Stomach (tissue), 9 donors: ENCODE results near the gene MAP3K3. TPM values are rescaled to one million over a fixed set of nuclear protein-coding genes. Genes with fewer than 3 reads are reported as not detected.

Experiments used
- DNase-seq, 2 donors: peaks; one replicate each; pipeline versions ENCODE4 v3.0.0 to v3.0.0-alpha.2; 2013 to 2019
- H3K27ac ChIP-seq, 5 donors: fragments of 200-600 bp in 4 of 5; sonication (generic) in 4 of 5; one replicate each; pipeline ENCODE4 v1.5.1; 2013 to 2019; ENCODE audit warnings: mild to moderate bottlenecking in 1 of 5, moderate library complexity in 1 of 5
- H3K27me3 ChIP-seq, 3 donors: fragments of 200-600 bp; sonication (generic); one replicate each; pipeline ENCODE4 v1.5.1; 2017 to 2019; ENCODE audit warnings: mixed run types in 1 of 3
- H3K36me3 ChIP-seq, 4 donors: fragments of 200-600 bp; sonication (generic); 1 replicate in 3 of 4; 2 replicates in 1 of 4; pipeline ENCODE4 v1.5.1; 2016 to 2019
- H3K4me1 ChIP-seq, 4 donors: fragments of 200-600 bp; sonication (generic); one replicate each; pipeline ENCODE4 v1.5.1; 2016 to 2019
- H3K4me3 ChIP-seq, 4 donors: fragments of 200-600 bp; sonication (generic) in 3 of 4; one replicate each; pipeline ENCODE4 v1.5.1; 2016 to 2019; ENCODE audit warnings: mild to moderate bottlenecking in 1 of 4
- H3K9me3 ChIP-seq, 4 donors: fragments of 200-600 bp; sonication (generic); one replicate each; pipeline ENCODE4 v1.5.1; 2016 to 2019
- EP300 ChIP-seq: sonication (generic); formaldehyde crosslinking; IDR thresholded peaks from one replicate; pipeline ENCODE4 v1.6.1; 2017; ENCODE audit warnings: antibody characterized with exemption
- POLR2A ChIP-seq, 4 donors: fragments of 450-650 bp; IDR thresholded peaks; one replicate each; pipeline ENCODE4 v1.6.1; 2016; ENCODE audit warnings: antibody characterized with exemption in 4 of 4, control low read depth in 2 of 4, mild to moderate bottlenecking in 1 of 4, moderate library complexity in 1 of 4
- POLR2AphosphoS5 ChIP-seq, 3 donors: sonication (generic); formaldehyde crosslinking; IDR thresholded peaks; one replicate each; pipeline ENCODE4 v1.6.1; 2016; ENCODE audit warnings: antibody characterized with exemption in 3 of 3
- WGBS, 5 donors: extraction: QIAGEN DNeasy Blood & Tissue Kit in 3 of 5; methylation state at CpG; one replicate each; pipeline versions ENCODE4 v1.1.5 to v1.1.7; 2013 to 2018; 5-methylcytosine and 5-hydroxymethylcytosine counted together
- intact Hi-C: fragments of 100-400 bp; cut with DNase I; formaldehyde crosslinking; loops from one replicate; pipeline ENCODE4 v1.15.1; 2023; ENCODE audit warnings: low total_unique reads
- polyA plus RNA-seq, 3 donors: library from polyadenylated mRNA; stranded (reverse); fragments of 200-250 nt; gene quantifications; one replicate each; pipeline ENCODE4 v1.2.3, GENCODE V29; 2013
- total RNA-seq, 5 donors: library from RNA; depleted of rRNA; stranded (reverse); fragments of >200 nt; gene quantifications; one replicate each; pipeline versions ENCODE4 v1.1.0 to v1.2.3, GENCODE V29; 2014 to 2016
- TF ChIP-seq, protein P1 (sequence below), 7 experiments: fragments of 450-650 bp in 4 of 7; fragments of 200-600 bp in 3 of 7; sonication (generic) in 3 of 7; IDR thresholded peaks; one replicate each; pipeline ENCODE4 v1.5.1; 2016 to 2019; ENCODE audit warnings: antibody characterized with exemption in 7 of 7, control low read depth in 2 of 7, mild to moderate bottlenecking in 1 of 7
- donor health status: healthy with polysubstance abuse.
- donor health status: Bipolar disorder and iron deficiency.
- donor health status: healthy.

The MAP3K3 gene
- total and polyA plus RNA-seq, 8 donors, result 9.3 to 99.5 (median 16.7) TPM

DNA sequence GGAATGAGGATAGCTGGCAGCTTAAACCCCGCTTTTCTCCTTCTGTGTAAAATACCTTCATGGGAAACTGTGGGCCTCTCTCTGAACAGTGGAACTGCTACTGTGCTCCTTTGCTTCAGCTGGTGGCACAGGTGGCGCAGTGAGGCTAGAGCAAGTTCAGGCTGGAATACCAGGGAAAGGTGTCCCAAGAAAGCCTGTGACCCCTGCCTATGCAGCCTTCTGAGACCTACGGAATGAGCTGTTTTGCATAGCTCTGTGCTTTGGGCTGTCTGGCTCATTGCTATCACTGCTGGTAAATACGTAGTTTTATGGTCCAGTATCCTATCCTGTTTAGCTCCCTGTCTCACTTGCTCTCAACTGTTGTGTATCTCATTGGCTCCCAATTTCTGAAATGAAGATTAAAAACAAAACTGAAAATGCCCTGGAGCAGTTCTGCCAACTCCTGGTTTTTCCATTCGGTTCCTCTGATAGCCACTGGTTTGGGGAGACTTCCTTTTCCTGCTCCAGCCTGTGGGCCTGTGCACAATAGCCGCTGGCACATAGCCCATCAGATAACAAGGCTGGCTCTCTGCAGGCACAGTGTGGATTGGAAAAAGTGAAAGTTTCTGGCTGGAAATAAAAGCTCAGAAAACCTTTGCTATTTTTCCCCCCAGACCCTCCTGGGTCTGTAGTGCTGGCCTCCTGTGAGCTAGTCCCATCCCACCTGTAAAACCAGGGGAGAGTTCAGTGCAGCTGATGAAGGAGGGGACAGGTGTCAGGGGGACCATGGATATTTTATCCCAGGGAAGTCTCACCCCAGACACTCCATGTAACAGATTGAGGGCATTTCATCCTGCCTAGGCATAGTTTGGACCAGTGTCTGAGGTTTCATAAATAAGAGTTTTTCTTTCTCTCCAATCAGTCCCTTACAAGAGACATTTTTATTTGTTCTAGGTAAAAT is 53.7 kb downstream of the MAP3K3 start:
- intact Hi-C loops, result no loop called here

DNA sequence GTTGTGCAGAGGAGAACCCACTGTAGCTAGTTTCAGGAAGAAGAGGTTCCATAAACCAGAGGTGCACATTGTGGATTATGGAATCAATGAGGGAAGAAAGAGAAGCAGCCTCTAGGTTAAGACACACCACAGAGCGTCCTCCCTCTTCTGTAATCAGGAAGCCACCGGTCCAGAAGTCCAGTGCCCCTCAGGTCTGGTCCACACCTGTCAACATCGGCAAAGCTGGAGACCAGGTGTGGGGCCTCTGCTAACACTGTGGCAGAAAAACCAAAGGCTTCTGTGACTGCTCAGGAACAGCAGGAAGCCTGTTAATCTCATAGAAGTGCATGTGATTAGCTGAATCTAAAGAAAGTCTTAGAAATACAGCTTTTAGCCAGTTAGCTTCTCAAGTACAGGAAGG is 54.4 kb downstream of the MAP3K3 start:
- TF ChIP-seq, protein P1, sequence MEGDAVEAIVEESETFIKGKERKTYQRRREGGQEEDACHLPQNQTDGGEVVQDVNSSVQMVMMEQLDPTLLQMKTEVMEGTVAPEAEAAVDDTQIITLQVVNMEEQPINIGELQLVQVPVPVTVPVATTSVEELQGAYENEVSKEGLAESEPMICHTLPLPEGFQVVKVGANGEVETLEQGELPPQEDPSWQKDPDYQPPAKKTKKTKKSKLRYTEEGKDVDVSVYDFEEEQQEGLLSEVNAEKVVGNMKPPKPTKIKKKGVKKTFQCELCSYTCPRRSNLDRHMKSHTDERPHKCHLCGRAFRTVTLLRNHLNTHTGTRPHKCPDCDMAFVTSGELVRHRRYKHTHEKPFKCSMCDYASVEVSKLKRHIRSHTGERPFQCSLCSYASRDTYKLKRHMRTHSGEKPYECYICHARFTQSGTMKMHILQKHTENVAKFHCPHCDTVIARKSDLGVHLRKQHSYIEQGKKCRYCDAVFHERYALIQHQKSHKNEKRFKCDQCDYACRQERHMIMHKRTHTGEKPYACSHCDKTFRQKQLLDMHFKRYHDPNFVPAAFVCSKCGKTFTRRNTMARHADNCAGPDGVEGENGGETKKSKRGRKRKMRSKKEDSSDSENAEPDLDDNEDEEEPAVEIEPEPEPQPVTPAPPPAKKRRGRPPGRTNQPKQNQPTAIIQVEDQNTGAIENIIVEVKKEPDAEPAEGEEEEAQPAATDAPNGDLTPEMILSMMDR (IDR thresholded peaks at IDR 0.05), result no peak
- TF ChIP-seq POLR2AphosphoS5 (IDR thresholded peaks at IDR 0.05) (no peak), POLR2A (IDR thresholded peaks at IDR 0.05) (no peak), EP300 (no peak)
- Histone ChIP-seq H3K36me3 (peaks cover 3 to 68% (median 39%) of the 10 kb centered on the region in 4 donors), H3K27me3 (no peaks in the 10 kb centered on the region), H3K9me3 (no peaks in the 10 kb centered on the region), H3K4me1 (peaks cover 21 to 49% (median 39%) of the 10 kb centered on the region in 4 donors), H3K27ac (peak overlapping the region; percentile 30 to 91 (median 83)), H3K4me3 (peak overlapping the region in 1 of 4 donors; percentile 14)
- intact Hi-C loops, result no loop called here
- no peak for DNase-seq
- 28 to 52% (median 37%) methylated on average over 3 of the region's 3 CpGs for WGBS, 5 donors

More for the DNA sequence above, 53.7 kb downstream of the MAP3K3 start:
- WGBS, 5 donors, result 24 to 32% (median 28%) methylated on average over 6 of the region's 6 CpGs
- DNase-seq, result peak; percentile 93 to 96
- TF ChIP-seq POLR2AphosphoS5 (IDR thresholded peaks at IDR 0.05) (peak; percentile 27 to 85 (median 69)), POLR2A (IDR thresholded peaks at IDR 0.05) (no peak), EP300 (no peak)
- TF ChIP-seq, protein P1 (IDR thresholded peaks at IDR 0.05), result no peak
- Histone ChIP-seq H3K27me3 (no peaks in the 10 kb centered on the region), H3K27ac (peak overlapping the region; percentile 80 to 94 (median 88)), H3K4me3 (peak overlapping the region in 3 of 4 donors; percentile 14 to 22 (median 17)), H3K4me1 (peaks cover 19 to 42% (median 35%) of the 10 kb centered on the region in 4 donors), H3K36me3 (peaks cover 3 to 70% (median 38%) of the 10 kb centered on the region in 4 donors), H3K9me3 (no peaks in the 10 kb centered on the region)

DNA sequence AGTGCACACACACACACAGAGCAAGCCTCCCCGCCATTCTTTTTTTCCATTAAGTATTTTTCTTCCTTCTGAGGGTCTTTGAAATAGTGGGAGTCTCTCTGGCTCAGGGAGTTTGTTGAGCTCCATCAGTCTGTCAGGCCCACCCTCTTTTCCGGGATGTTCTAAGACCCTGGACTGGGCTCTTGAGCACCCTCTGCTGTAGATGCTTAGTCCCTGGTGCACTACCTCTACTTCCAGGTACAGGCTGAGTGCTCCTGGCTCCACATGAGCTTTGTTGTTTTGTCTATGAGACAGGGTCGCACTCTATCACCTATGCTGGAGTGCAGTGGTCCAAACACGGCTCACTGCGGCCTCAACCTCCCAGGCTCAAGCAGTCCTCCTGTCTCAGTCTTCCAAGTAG is 57.0 kb downstream of the MAP3K3 start:
- DNase-seq, result no peak
- Histone ChIP-seq H3K4me3 (no peak overlapping the region), H3K27me3 (no peaks in the 10 kb centered on the region), H3K9me3 (no peaks in the 10 kb centered on the region), H3K36me3 (peaks cover 18 to 68% (median 54%) of the 10 kb centered on the region in 4 donors), H3K27ac (no peak overlapping the region), H3K4me1 (peaks cover 23 to 59% (median 41%) of the 10 kb centered on the region in 4 donors)
- 93 to 96% (median 95%) methylated on average over 5 of the region's 5 CpGs for WGBS, 5 donors
- TF ChIP-seq POLR2AphosphoS5 (IDR thresholded peaks at IDR 0.05), result no peak
- no peak for TF ChIP-seq EP300
- no peak for TF ChIP-seq POLR2A (IDR thresholded peaks at IDR 0.05)
- TF ChIP-seq, protein P1 (IDR thresholded peaks at IDR 0.05), result no peak
- intact Hi-C loops, result no loop called here

DNA sequence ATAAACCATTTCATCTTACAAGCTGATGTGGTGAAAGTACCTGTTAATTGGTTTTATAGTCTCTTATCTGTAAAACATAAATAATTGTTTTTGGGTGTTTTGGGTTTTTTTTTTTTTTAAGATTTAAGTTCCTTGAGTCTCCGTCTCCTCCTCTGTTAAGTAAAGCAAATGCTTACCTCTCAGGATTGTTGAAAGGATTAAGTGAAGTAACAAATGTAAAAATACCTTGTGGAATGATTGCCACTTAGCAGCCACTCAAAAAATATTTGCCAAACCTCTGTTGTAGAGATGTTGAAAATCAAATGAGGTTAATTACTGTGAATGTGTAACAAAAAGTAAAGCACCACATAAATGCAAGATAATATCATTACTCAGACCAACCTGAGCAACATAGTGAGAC is 58.5 kb downstream of the MAP3K3 start:
- H3K4me1 ChIP-seq, result peaks cover 19 to 59% (median 36%) of the 10 kb centered on the region in 4 donors
- 94 to 100% (median 97%) methylated on average over 1 of the region's 1 CpG for WGBS, 5 donors

More for the DNA sequence above, 58.5 kb downstream of the MAP3K3 start:
- DNase-seq, result no peak
- TF ChIP-seq, protein P1 (IDR thresholded peaks at IDR 0.05), result no peak
- TF ChIP-seq POLR2AphosphoS5 (IDR thresholded peaks at IDR 0.05) (no peak), EP300 (no peak), POLR2A (IDR thresholded peaks at IDR 0.05) (no peak)
- H3K36me3 ChIP-seq, result peaks cover 23 to 79% (median 66%) of the 10 kb centered on the region in 4 donors
- H3K27ac ChIP-seq, result no peak overlapping the region
- no peak overlapping the region for H3K4me3 ChIP-seq
- H3K27me3 ChIP-seq, result no peaks in the 10 kb centered on the region
- intact Hi-C loops, result no loop called here
- no peaks in the 10 kb centered on the region for H3K9me3 ChIP-seq
